ENCODE results near the gene DENND1B.

The DENND1B gene

GRCh38 chr1:197781968-197782721, 6.9 kb upstream of the DENND1B start:
- DNase-seq, result no peak
- Histone ChIP-seq H3K4me1 (no peaks in the 10 kb centered on the region), H3K27me3 (no peaks in the 10 kb centered on the region), H3K4me3 (no peak overlapping the region), H3K36me3 (no peaks in the 10 kb centered on the region), H3K9me3 (no peaks in the 10 kb centered on the region), H3K27ac (no peak overlapping the region)
- no peak for TF ChIP-seq CTCF (IDR thresholded peaks at IDR 0.05)
- intact Hi-C loops (cut with DNase I; ENCODE audit: low total_unique reads), result no loop called here

- Histone ChIP-seq H3K9me3 (no peaks in the 10 kb centered on the region), H3K36me3 (no peaks in the 10 kb centered on the region), H3K27me3 (no peaks in the 10 kb centered on the region), H3K4me3 (no peak overlapping the region), H3K27ac (no peak overlapping the region), H3K4me1 (peaks cover 0 to 10% (median 5%) of the 10 kb centered on the region in 4 donors)
- no peak for TF ChIP-seq CTCF (IDR thresholded peaks at IDR 0.05)
- no peak for DNase-seq
- intact Hi-C loops (cut with DNase I; ENCODE audit: low total_unique reads), result loop anchor here (5.0 kb wide), 1 partner anchor 122 kb away; the partner anchor contains the start of gene C1orf53
These were observed 4.6 kb upstream of the DENND1B start for GRCh38 chr1:197779921-197780320.

GRCh38 chr1:197778366-197778945, 3.2 kb upstream of the DENND1B start:
- H3K4me1 ChIP-seq, result peaks cover 0 to 19% (median 12%) of the 10 kb centered on the region in 4 donors
- no peak for DNase-seq
- H3K27ac ChIP-seq, result no peak overlapping the region
- intact Hi-C loops (cut with DNase I; ENCODE audit: low total_unique reads), result loop anchor here (5.0 kb wide), 1 partner anchor 124 kb away; the partner anchor contains the start of gene C1orf53
- H3K4me3 ChIP-seq, result no peak overlapping the region
- no peak for TF ChIP-seq CTCF (IDR thresholded peaks at IDR 0.05)
- H3K9me3 ChIP-seq, result no peaks in the 10 kb centered on the region
- no peaks in the 10 kb centered on the region for H3K27me3 ChIP-seq
- H3K36me3 ChIP-seq, result no peaks in the 10 kb centered on the region

- Histone ChIP-seq H3K4me1 (peaks cover 0 to 33% (median 18%) of the 10 kb centered on the region in 4 donors), H3K27me3 (no peaks in the 10 kb centered on the region), H3K36me3 (no peaks in the 10 kb centered on the region), H3K4me3 (no peak overlapping the region), H3K27ac (peak overlapping the region; percentile 87 to 94), H3K9me3 (no peaks in the 10 kb centered on the region)
- no peak for DNase-seq
- intact Hi-C loops (cut with DNase I; ENCODE audit: low total_unique reads), result loop anchor here (5.0 kb wide), 1 partner anchor 126 kb away; the partner anchor contains the start of gene C1orf53
- no peak for TF ChIP-seq CTCF (IDR thresholded peaks at IDR 0.05)
These were observed 1.2 kb upstream of the DENND1B start for GRCh38 chr1:197776351-197777105.

- H3K9me3 ChIP-seq, result no peaks in the 10 kb centered on the region
- H3K27ac ChIP-seq, result peak overlapping the region; percentile 87 to 94
- H3K4me1 ChIP-seq, result peaks cover 0 to 33% (median 18%) of the 10 kb centered on the region in 4 donors
- peak overlapping the region; percentile 78 to 87 for H3K4me3 ChIP-seq
- H3K36me3 ChIP-seq, result no peaks in the 10 kb centered on the region
- intact Hi-C loops (cut with DNase I; ENCODE audit: low total_unique reads), result loop anchor here (5.0 kb wide), 1 partner anchor 128 kb away; the partner anchor contains the start of gene C1orf53
- peak; percentile 47 to 78 for DNase-seq
- H3K27me3 ChIP-seq, result no peaks in the 10 kb centered on the region
- no peak for TF ChIP-seq CTCF (IDR thresholded peaks at IDR 0.05)
These were observed 606 bp downstream of the DENND1B start for GRCh38 chr1:197774466-197775281.

All from tibial artery (tissue), 4 donors.